Tibial nerve (tissue), 4 donors: ENCODE results near the gene FMN2.

Source experiments
- CTCF ChIP-seq, 5 experiments: fragments of 200-600 bp in 3 of 5; fragments of 450-650 bp in 2 of 5; sonication (generic) in 3 of 5; IDR thresholded peaks; one replicate each; pipeline ENCODE4 v1.5.1; 2016 to 2019; ENCODE audit warnings: antibody characterized with exemption in 5 of 5, mild to moderate bottlenecking in 3 of 5, moderate library complexity in 2 of 5
- EP300 ChIP-seq, 2 donors: sonication (generic); formaldehyde crosslinking; IDR thresholded peaks; one replicate each; pipeline ENCODE4 v1.6.1; 2017; ENCODE audit warnings: antibody characterized with exemption in 2 of 2, mild to moderate bottlenecking in 1 of 2
- POLR2A ChIP-seq, 2 donors: fragments of 450-650 bp; IDR thresholded peaks; one replicate each; pipeline ENCODE4 v1.6.1; 2017; ENCODE audit warnings: antibody characterized with exemption in 2 of 2, mild to moderate bottlenecking in 2 of 2, moderate library complexity in 2 of 2

- TF ChIP-seq CTCF (IDR thresholded peaks at IDR 0.05) (no peak), POLR2A (IDR thresholded peaks at IDR 0.05) (no peak), EP300 (IDR thresholded peaks at IDR 0.05) (no peak)
These were observed 17.4 kb downstream of the FMN2 start for GRCh38 chr1:240109130-240109529.
